Mucosa of descending colon (tissue), 3 donors: ENCODE measurements around the gene KCNG2. TPM values are rescaled to one million over a fixed set of nuclear protein-coding genes. Genes with fewer than 3 reads are reported as not detected.

Experiments used
- ATAC-seq: fragments of 200-7000 bp; cut with Tn5 transposase; one replicate; pipeline ENCODE4 v1.9.1; 2020; ENCODE audit warnings: mild to moderate bottlenecking, moderate library complexity
- DNase-seq, 3 donors: peaks; one replicate each; pipeline ENCODE4 v3.0.0-alpha.2; 2020
- H3K36me3 ChIP-seq: fragments of 200-600 bp; one replicate; pipeline ENCODE4 v1.8.0; 2021; ENCODE audit warnings: low read depth, mild to moderate bottlenecking
- H3K4me1 ChIP-seq: fragments of 200-600 bp; one replicate; pipeline ENCODE4 v1.8.0; 2021; ENCODE audit warnings: low read depth, mild to moderate bottlenecking
- H3K4me3 ChIP-seq: fragments of 200-600 bp; one replicate; pipeline ENCODE4 v1.8.0; 2021; ENCODE audit warnings: mild to moderate bottlenecking
- H3K9me3 ChIP-seq: fragments of 200-600 bp; one replicate; pipeline ENCODE4 v1.8.0; 2021; ENCODE audit warnings: mild to moderate bottlenecking
- CTCF ChIP-seq: fragments of 200-600 bp; IDR thresholded peaks from one replicate; pipeline ENCODE4 v1.8.0; 2022; ENCODE audit warnings: antibody characterized with exemption, mild to moderate bottlenecking
- intact Hi-C, 2 donors: fragments of 100-400 bp; cut with DNase I in 1 of 2; cut with micrococcal nuclease in 1 of 2; formaldehyde crosslinking; loops; one replicate each; pipeline versions ENCODE4 v1.11.0 to v1.11.1; 2022; cut with DNase I, micrococcal nuclease
- total RNA-seq, 3 donors: library from RNA; stranded (reverse); fragmentation: NEBNext Ultra II Directional in 2 of 3; extraction: Animal tissue kit (Norgen Biotek cat#: 25700) in 2 of 3; gene quantifications; one replicate each; pipeline versions ENCODE4 v1.2.1 to v1.2.4, GENCODE V29; 2021 to 2023
- donor health status: DM: no; HTN: no; CAD: no; lungs with moderate emphysema.
- donor health status: DM: no; HTN: no; CAD: no.
- donor health status: DM: no; HTN: yes; CAD: no.

The KCNG2 gene
- total RNA-seq, 3 donors from 2014 or later: 0.19 TPM; not detected in 2

GRCh38 chr18:79933765-79934164 lies 136.0 kb downstream of the KCNG2 start:
- peak; percentile 69 for ATAC-seq
- TF ChIP-seq CTCF: no peak
- peak; percentile 54 to 82 (median 69) for DNase-seq
- H3K36me3 ChIP-seq: no peaks in the 10 kb centered on the region
- intact Hi-C loops: no loop called here
- H3K4me1 ChIP-seq: peaks cover 26% of the 10 kb centered on the region
- peaks cover 36% of the 10 kb centered on the region for H3K9me3 ChIP-seq
- no peak overlapping the region for H3K4me3 ChIP-seq

- no peak overlapping the region for H3K4me3 ChIP-seq
- peaks cover 26% of the 10 kb centered on the region for H3K4me1 ChIP-seq
- peaks cover 35% of the 10 kb centered on the region for H3K9me3 ChIP-seq
- peak; percentile 80 for ATAC-seq
- no peaks in the 10 kb centered on the region for H3K36me3 ChIP-seq
- DNase-seq: peak; percentile 53 to 76 (median 75)
- peak; percentile 34 for TF ChIP-seq CTCF
- intact Hi-C loops: no loop called here
These were observed 136.8 kb downstream of the KCNG2 start for GRCh38 chr18:79934311-79935097.

GRCh38 chr18:79935098-79935480 lies 137.4 kb downstream of the KCNG2 start:
- H3K4me3 ChIP-seq: no peak overlapping the region
- intact Hi-C loops: no loop called here
- peaks cover 29% of the 10 kb centered on the region for H3K9me3 ChIP-seq
- DNase-seq: peak in 2 of 3 donors; percentile 27 to 29
- TF ChIP-seq CTCF: no peak
- ATAC-seq: no peak
- no peaks in the 10 kb centered on the region for H3K36me3 ChIP-seq
- peaks cover 26% of the 10 kb centered on the region for H3K4me1 ChIP-seq

- intact Hi-C loops: no loop called here
- ATAC-seq (no peak), DNase-seq (peak in 2 of 3 donors; percentile 26 to 34)
- H3K4me3 ChIP-seq: no peak overlapping the region
- peaks cover 26% of the 10 kb centered on the region for H3K4me1 ChIP-seq
- H3K9me3 ChIP-seq: peaks cover 25% of the 10 kb centered on the region
- TF ChIP-seq CTCF: no peak
- H3K36me3 ChIP-seq: no peaks in the 10 kb centered on the region
These were observed 137.8 kb downstream of the KCNG2 start for GRCh38 chr18:79935499-79935898.

GRCh38 chr18:79935925-79936324 lies 138.2 kb downstream of the KCNG2 start:
- Histone ChIP-seq H3K4me3 (no peak overlapping the region), H3K4me1 (peaks cover 29% of the 10 kb centered on the region), H3K36me3 (no peaks in the 10 kb centered on the region), H3K9me3 (peaks cover 20% of the 10 kb centered on the region)
- TF ChIP-seq CTCF: no peak
- intact Hi-C loops: no loop called here
- DNase-seq (peak in 2 of 3 donors; percentile 26 to 39), ATAC-seq (no peak)
